K562 (cell line): ENCODE results near the gene LAX1. TPM values are rescaled to one million over a fixed set of nuclear protein-coding genes. Genes with fewer than 3 reads are reported as not detected.
"Not testable (repeated sequence)": the region's sequence is repeated elsewhere in the genome, so short reads cannot be mapped to it uniquely, and the experiment has no call there.

Source experiments
- ATAC-seq: fragments of 200-7000 bp; cut with Tn5 transposase; 3 replicates; pipeline ENCODE4 v1.9.1; 2020; ENCODE audit warnings: moderate library complexity
- BruUV-seq: library from RNA; stranded (reverse); fragments of 400-500 nt; replicated peaks from 2 replicates; lab custom pipeline; 2021; lab: Mats Ljungman, UMichigan
- CTCF ChIA-PET: fragments of 300-600 bp; formaldehyde crosslinking; extraction: SDS; loops from one replicate; lab custom pipeline; 2021; ENCODE audit warnings: low intra/inter-chr PET ratio; lab: Yijun Ruan, JAX
- POLR2A ChIA-PET: fragments of 300-600, 350-650 bp; sonication (Branson Sonifier 250); formaldehyde crosslinking; extraction: SDS; loops from one replicate; lab custom pipeline; 2021; ENCODE audit warnings: antibody characterized with exemption, inconsistent platforms; lab: Yijun Ruan, JAX
- DNase-seq, 4 experiments: peaks; one replicate each; pipeline versions ENCODE4 v3.0.0 to v3.0.0-alpha.2; 2011 to 2018; ENCODE audit warnings: low spot score in 3 of 4, mixed read lengths in 3 of 4; ENCODE audit errors: extremely low read depth in 1 of 4
- FAIRE-seq: peaks from 2 replicates; lab custom pipeline; 2011; peaks lifted over from hg19 to GRCh38; lab: Jason Lieb, UNC
- H2AFZ ChIP-seq: 2 replicates; pipeline ENCODE4 v1.6.0; 2011; ENCODE audit warnings: low read depth, low read length, control low read depth, inconsistent platforms
- H3K27ac ChIP-seq: fragments of 200-600 bp; 3 replicates; pipeline ENCODE4 v1.8.0; 2011; ENCODE audit warnings: low read depth, mild to moderate bottlenecking, control low read depth, inconsistent platforms, low read length, moderate library complexity, mixed read lengths; ENCODE audit errors: extremely low read depth
- H3K27me3 ChIP-seq, 2 experiments: fragments of 300-600 bp in 1 of 2; 2 replicates in 1 of 2; 3 replicates in 1 of 2; pipeline versions ENCODE4 v1.6.0 to v1.8.0; 2011; ENCODE audit warnings: inconsistent platforms in 2 of 2, low read length in 2 of 2, mild to moderate bottlenecking in 1 of 2, mixed read lengths in 1 of 2, moderate library complexity in 1 of 2; ENCODE audit not compliant: control insufficient read depth in 2 of 2, insufficient read depth in 2 of 2
- H3K36me3 ChIP-seq: fragments of 300-600 bp; 3 replicates; pipeline ENCODE4 v1.8.0; 2011; ENCODE audit warnings: mild to moderate bottlenecking, low read length, inconsistent platforms; ENCODE audit not compliant: control insufficient read depth, insufficient read depth
- H3K4me1 ChIP-seq, 2 experiments: fragments of 200-600 bp in 1 of 2; replicated peaks in 1 of 2; 2 replicates in 1 of 2; 3 replicates in 1 of 2; pipeline versions ENCODE4 v1.5.1 to v1.8.0; 2011; ENCODE audit warnings: inconsistent platforms in 2 of 2, low read length in 2 of 2, mild to moderate bottlenecking in 1 of 2, mixed read lengths in 1 of 2, moderate library complexity in 1 of 2; ENCODE audit not compliant: control insufficient read depth in 2 of 2, insufficient read depth in 2 of 2
- H3K4me2 ChIP-seq: 2 replicates; pipeline ENCODE4 v1.6.1; 2011; ENCODE audit warnings: low read length, control low read depth, inconsistent platforms, mixed read lengths; ENCODE audit not compliant: insufficient read depth
- H3K4me3 ChIP-seq: fragments of 200-600 bp; sonication (generic), shearing (Covaris generic); 2 replicates; pipeline ENCODE4 v1.5.1; 2016; ENCODE audit warnings: control low read depth, inconsistent platforms
- H3K79me2 ChIP-seq: fragments of 200-600 bp; 3 replicates; pipeline ENCODE4 v1.8.0; 2011; ENCODE audit warnings: low read length, inconsistent platforms; ENCODE audit not compliant: control insufficient read depth, insufficient read depth
- H3K9ac ChIP-seq, 2 experiments: 2 replicates each; pipeline versions ENCODE4 v1.6.0 to v1.6.1; 2011; ENCODE audit warnings: low read depth in 2 of 2, low read length in 2 of 2, control low read depth in 1 of 2, inconsistent platforms in 1 of 2, mild to moderate bottlenecking in 1 of 2, mixed read lengths in 1 of 2; ENCODE audit not compliant: insufficient read depth in 1 of 2
- H3K9me1 ChIP-seq: one replicate; pipeline ENCODE4 v1.6.0; 2011; ENCODE audit warnings: inconsistent platforms, mild to moderate bottlenecking, low read length, moderate library complexity; ENCODE audit not compliant: control insufficient read depth, insufficient read depth
- H3K9me3 ChIP-seq: replicated peaks from 2 replicates; pipeline ENCODE4 v1.5.1; 2011; ENCODE audit warnings: low read depth, low read length, inconsistent platforms; ENCODE audit not compliant: control insufficient read depth, insufficient read depth
- H4K20me1 ChIP-seq: replicated peaks from 2 replicates; pipeline ENCODE4 v1.6.1; 2011; ENCODE audit warnings: low read length, inconsistent platforms, mixed read lengths; ENCODE audit not compliant: control insufficient read depth, insufficient read depth
- ARHGAP35 ChIP-seq: fragments of 450-650 bp; IDR thresholded peaks from 2 replicates; pipeline ENCODE4 v1.6.1; 2018; ENCODE audit not compliant: partially characterized antibody
- FOXK1 ChIP-seq: sonication (generic); formaldehyde crosslinking; IDR thresholded peaks from 2 replicates; pipeline ENCODE4 v1.8.0; 2022; ENCODE audit warnings: missing genetic modification reagents, mild to moderate bottlenecking, borderline replicate concordance
- HDAC2 ChIP-seq: fragments of 450-650 bp; IDR thresholded peaks from 2 replicates; pipeline ENCODE4 v1.6.1; 2016; ENCODE audit warnings: mild to moderate bottlenecking
- MXD1 ChIP-seq: fragments of 250-450 bp; sonication (Bioruptor Pico); IDR thresholded peaks from 2 replicates; pipeline ENCODE4 v1.8.0; 2021; ENCODE audit warnings: borderline replicate concordance, mild to moderate bottlenecking, moderate library complexity; ENCODE audit not compliant: poor library complexity, severe bottlenecking
- MXI1 ChIP-seq: IDR thresholded peaks from 2 replicates; pipeline ENCODE4 v1.6.1; 2011; ENCODE audit warnings: low read depth, mild to moderate bottlenecking, improper control_type of control experiment, low read length
- NFATC3 ChIP-seq: fragments of 450-650 bp; IDR thresholded peaks from 2 replicates; pipeline ENCODE4 v1.6.1; 2017; ENCODE audit warnings: mild to moderate bottlenecking
- SRF ChIP-seq, 2 experiments: fragments of 250-450, 450-650 bp in 1 of 2; sonication (Bioruptor Pico) in 1 of 2; sonication (generic) in 1 of 2; formaldehyde crosslinking; IDR thresholded peaks; 2 replicates each; pipeline versions ENCODE4 v1.5.0 to v1.5.1; 2020 to 2022; ENCODE audit warnings: mild to moderate bottlenecking in 1 of 2, missing genetic modification reagents in 1 of 2
- USF2 ChIP-seq: sonication (generic); formaldehyde crosslinking; IDR thresholded peaks from 2 replicates; pipeline ENCODE4 v1.5.0; 2020; ENCODE audit warnings: missing genetic modification reagents
- ZFP91 ChIP-seq: sonication (generic); formaldehyde crosslinking; IDR thresholded peaks from 2 replicates; pipeline ENCODE4 v1.8.0; 2022; ENCODE audit warnings: mild to moderate bottlenecking, missing genetic modification reagents
- ZNF76 ChIP-seq: fragments of 250-450 bp; sonication (Bioruptor Pico); IDR thresholded peaks from 2 replicates; pipeline ENCODE4 v1.4.0; 2020; ENCODE audit warnings: mild to moderate bottlenecking, moderate library complexity, borderline replicate concordance
- WGBS: fragments of 100-300 bp; shearing (Covaris generic); methylation state at CpG from one replicate; pipeline ENCODE4 v1.1.6; 2016; ENCODE audit warnings: low coverage, mixed read lengths; ENCODE audit not compliant: insufficient coverage; ENCODE audit errors: missing lambda C conversion rate; 5-methylcytosine and 5-hydroxymethylcytosine counted together
- in situ Hi-C: fragments of 300-500 bp; cut with MboI; formaldehyde crosslinking; loops from 4 replicates; pipeline ENCODE4 v1.15.0; 2018; ENCODE audit warnings: inconsistent platforms, mixed read lengths
- intact Hi-C: fragments of 100-400 bp; cut with micrococcal nuclease; formaldehyde crosslinking; loops from 2 replicates; pipeline ENCODE4 v1.14.2; 2022
- polyA plus RNA-seq, 8 experiments: library from polyadenylated mRNA; depleted of rRNA in 4 of 8; stranded (reverse) in 5 of 8; unstranded in 3 of 8; fragments of >200 nt; fragmentation: Nextera tagmentation in 2 of 8; fragmentation: Illumina TruSeq in 1 of 8; extraction: Ambion mirVana in 2 of 8; extraction: Trizol in 1 of 8; gene quantifications; 2 replicates each; pipeline versions ENCODE4 v1.2.1 to v1.2.3, GENCODE V29; 2011 to 2014; ENCODE audit warnings: inconsistent platforms in 1 of 8, missing spikeins in 1 of 8
- total RNA-seq, 7 experiments: library from RNA; depleted of rRNA in 6 of 7; stranded (reverse); fragments of >200 nt in 6 of 7; fragmentation: Illumina TruSeq in 2 of 7; extraction: Trizol in 2 of 7; gene quantifications; 2 replicates each; pipeline versions ENCODE4 v1.2.1 to v1.2.3, GENCODE V29; 2011 to 2021; ENCODE audit warnings: low replicate concordance in 1 of 7

Gene LAX1
- total and polyA plus RNA-seq, 9 of the 15 experiments (the other 6 are each of a cell fraction or from before 2014, with no cell fraction given): not detected

- H3K4me1 ChIP-seq: peaks cover 2 to 14% of the 10 kb centered on the region in 2 experiments; a peak in 4 of 5 replicates
- no peaks in the 10 kb centered on the region for H3K9me3 ChIP-seq
- in situ Hi-C loops: no loop called here
- ATAC-seq: no peak
- no peak overlapping the region for H3K4me2 ChIP-seq
- ChIA-PET CTCF (no interaction called here), POLR2A (interaction anchor here (1.0 to 1.5 kb wide), 3 partner anchors 8 to 11 kb away, joined by 3 to 5 read pairs (median 4); no protein-coding TSS in a partner anchor)
- no peak overlapping the region for H3K27ac ChIP-seq
- no peak for TF ChIP-seq HDAC2
- TF ChIP-seq USF2 (CRISPR knock-in tag): no peak
- no peak for TF ChIP-seq ZFP91 (CRISPR knock-in tag)
- TF ChIP-seq SRF (CRISPR knock-in tag; IDR thresholded peaks at IDR 0.05): no peak
- no peak for TF ChIP-seq ZNF76 (CRISPR knock-in tag)
- TF ChIP-seq FOXK1: no peak
- no peak for TF ChIP-seq MXI1
- no peak for TF ChIP-seq MXD1 (CRISPR knock-in tag)
- no peak for TF ChIP-seq NFATC3
- TF ChIP-seq ARHGAP35: no peak
- H3K79me2 ChIP-seq: peaks cover 16% of the 10 kb centered on the region
- DNase-seq: no peak
- no peak for FAIRE-seq
- no peaks in the 10 kb centered on the region for H4K20me1 ChIP-seq
- no peak overlapping the region for H3K9ac ChIP-seq
- H3K27me3 ChIP-seq: no peaks in the 10 kb centered on the region
- H3K36me3 ChIP-seq: peaks cover 15% of the 10 kb centered on the region
- intact Hi-C loops: no loop called here
- H3K4me3 ChIP-seq: no peak overlapping the region
- WGBS: 74% methylated on average over 2 of the region's 2 CpGs
- no peaks in the 10 kb centered on the region for H3K9me1 ChIP-seq
- no TSS peak for BruUV-seq
- H2AFZ ChIP-seq: no peak overlapping the region
Measured at GRCh38 chr1:203792486-203792885, 27.5 kb downstream of the LAX1 start.

GRCh38 chr1:203793561-203793960 lies 28.6 kb downstream of the LAX1 start:
- H3K4me2 ChIP-seq, in situ Hi-C loops, H4K20me1 ChIP-seq, FAIRE-seq, intact Hi-C loops, CTCF ChIA-PET, H3K27ac ChIP-seq, H3K9ac ChIP-seq, H3K4me3 ChIP-seq, H3K9me3 ChIP-seq, DNase-seq, ATAC-seq, BruUV-seq, H2AFZ ChIP-seq, H3K27me3 ChIP-seq, H3K9me1 ChIP-seq: not testable (repeated sequence)
- WGBS: 90% methylated on average over 7 of the region's 7 CpGs
- Histone ChIP-seq H3K79me2 (peaks cover 27% of the 10 kb centered on the region), H3K36me3 (peaks cover 26% of the 10 kb centered on the region), H3K4me1 (peaks cover 2 to 24% of the 10 kb centered on the region in 2 experiments; a peak in 4 of 5 replicates)
- POLR2A ChIA-PET: interaction anchor here (1.0 to 1.5 kb wide), 2 partner anchors 12 to 14 kb away, joined by 3 read pairs; no protein-coding TSS in a partner anchor
